Fibroblast of pulmonary artery (primary cell): ENCODE data around the gene ARHGAP40.

ENCODE experiments used
- DNase-seq: peaks from one replicate; pipeline ENCODE4 v3.0.0-alpha.2; 2010; ENCODE audit warnings: low read depth
- H3K4me3 ChIP-seq: replicated peaks from 2 replicates; pipeline ENCODE4 v1.5.1; 2011; ENCODE audit warnings: low read depth, mild to moderate bottlenecking, control low read depth, low read length, moderate library complexity
- CTCF ChIP-seq: IDR thresholded peaks from 2 replicates; pipeline ENCODE4 v1.5.1; 2011; ENCODE audit warnings: mild to moderate bottlenecking, control low read depth, low read length, inconsistent platforms; ENCODE audit errors: missing control alignments

The ARHGAP40 gene

GRCh38 chr20:38609815-38610214 lies 8.2 kb downstream of the ARHGAP40 start:
- no peak overlapping the region for H3K4me3 ChIP-seq
- TF ChIP-seq CTCF, result no peak
- no peak for DNase-seq

GRCh38 chr20:38610521-38610920 lies 8.9 kb downstream of the ARHGAP40 start:
- peak; percentile 14 for DNase-seq
- H3K4me3 ChIP-seq, result no peak overlapping the region
- TF ChIP-seq CTCF, result no peak

DNA sequence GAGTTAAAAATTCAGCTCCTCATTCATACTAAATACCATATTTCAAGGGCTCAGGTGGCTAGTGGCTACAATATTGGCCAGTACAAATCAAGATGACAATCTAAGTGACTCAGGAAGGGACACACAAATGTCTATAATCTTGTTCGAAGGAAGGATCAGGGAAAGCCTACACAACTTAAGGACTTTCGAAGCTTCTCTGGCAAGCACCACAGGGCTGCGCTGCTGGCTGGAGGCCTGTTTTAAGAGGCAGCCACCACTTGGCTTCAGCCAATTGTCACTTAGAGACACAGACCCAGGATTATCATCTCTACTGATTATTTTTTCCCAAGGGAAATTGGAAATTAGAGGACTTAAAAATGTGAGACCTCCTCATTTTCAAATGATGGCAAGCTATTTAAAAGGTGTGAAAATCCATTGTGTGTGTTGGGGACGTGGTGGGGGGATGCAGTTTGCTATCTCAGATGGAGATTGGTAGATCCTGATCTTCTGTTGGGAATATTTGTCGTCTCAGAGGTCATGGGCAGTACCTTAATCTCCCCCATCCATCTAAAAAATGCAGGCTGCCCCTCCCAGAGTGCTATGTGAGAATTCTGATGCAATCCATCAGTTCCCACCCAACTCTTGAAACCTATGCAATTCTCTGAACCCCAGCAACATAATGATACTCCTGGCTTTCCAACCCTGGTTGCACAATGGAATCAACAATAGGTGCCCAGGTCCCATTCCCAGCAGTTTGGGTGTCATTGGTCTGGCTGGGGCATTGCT lies 11.3 kb downstream of the ARHGAP40 start:
- DNase-seq, result no peak
- no peak overlapping the region for H3K4me3 ChIP-seq
- TF ChIP-seq CTCF, result no peak

DNA sequence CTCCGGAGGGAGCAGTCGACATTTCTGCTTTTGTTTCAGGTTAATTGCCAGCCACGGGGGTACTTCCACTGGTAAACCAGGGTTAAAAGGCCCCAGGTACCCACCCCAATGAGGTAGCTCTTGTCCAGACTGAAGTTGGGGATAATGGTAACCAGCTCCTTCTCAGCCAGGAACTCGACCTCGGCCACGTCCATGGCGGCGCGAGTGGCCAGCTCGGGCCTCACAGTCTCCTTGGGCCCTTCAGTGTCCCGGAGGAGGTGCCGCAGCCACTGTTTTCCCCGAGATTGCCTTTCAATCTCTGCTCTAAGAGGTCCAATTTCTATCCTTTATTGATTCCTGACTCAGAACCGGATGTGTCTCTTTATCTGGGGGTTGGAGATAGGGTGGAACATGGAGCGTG lies 13.7 kb downstream of the ARHGAP40 start:
- DNase-seq, result no peak
- H3K4me3 ChIP-seq, result no peak overlapping the region
- no peak for TF ChIP-seq CTCF

- H3K4me3 ChIP-seq, result no peak overlapping the region
- no peak for DNase-seq
- TF ChIP-seq CTCF, result no peak
Measured at GRCh38 chr20:38616457-38616856, 14.8 kb downstream of the ARHGAP40 start.

- TF ChIP-seq CTCF, result no peak
- no peak overlapping the region for H3K4me3 ChIP-seq
- no peak for DNase-seq
Measured at GRCh38 chr20:38617011-38617829, 15.6 kb downstream of the ARHGAP40 start.
